SW480 (cell line): ENCODE measurements around the gene MAGEA11.
"Not testable (repeated sequence)": the region's sequence is repeated elsewhere in the genome, so short reads cannot be mapped to it uniquely, and the experiment has no call there.

Source experiments
- DNase-seq: peaks from one replicate; pipeline ENCODE4 v3.0.0-alpha.2; 2016; ENCODE audit warnings: low spot score

Gene MAGEA11

DNA sequence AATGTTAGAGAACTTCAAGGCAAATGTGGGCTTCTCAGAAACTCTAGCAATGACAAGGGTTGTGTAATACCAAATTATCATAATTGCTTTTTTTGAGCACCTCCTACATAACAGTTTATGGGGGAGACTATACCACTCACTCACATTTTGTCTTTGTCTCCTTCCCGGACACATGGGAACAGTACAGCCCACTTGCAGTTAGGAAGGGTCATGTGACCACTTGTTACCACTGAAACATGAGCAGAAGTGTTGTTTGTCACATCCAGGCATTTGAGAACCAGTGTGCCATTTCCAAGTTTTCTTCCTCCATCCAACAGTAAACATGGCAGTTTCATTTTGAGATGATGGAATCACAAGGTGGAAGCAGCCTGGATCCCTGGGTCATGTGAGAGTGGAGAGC lies 6.9 kb downstream of the MAGEA11 start:
- DNase-seq, result no peak

DNA sequence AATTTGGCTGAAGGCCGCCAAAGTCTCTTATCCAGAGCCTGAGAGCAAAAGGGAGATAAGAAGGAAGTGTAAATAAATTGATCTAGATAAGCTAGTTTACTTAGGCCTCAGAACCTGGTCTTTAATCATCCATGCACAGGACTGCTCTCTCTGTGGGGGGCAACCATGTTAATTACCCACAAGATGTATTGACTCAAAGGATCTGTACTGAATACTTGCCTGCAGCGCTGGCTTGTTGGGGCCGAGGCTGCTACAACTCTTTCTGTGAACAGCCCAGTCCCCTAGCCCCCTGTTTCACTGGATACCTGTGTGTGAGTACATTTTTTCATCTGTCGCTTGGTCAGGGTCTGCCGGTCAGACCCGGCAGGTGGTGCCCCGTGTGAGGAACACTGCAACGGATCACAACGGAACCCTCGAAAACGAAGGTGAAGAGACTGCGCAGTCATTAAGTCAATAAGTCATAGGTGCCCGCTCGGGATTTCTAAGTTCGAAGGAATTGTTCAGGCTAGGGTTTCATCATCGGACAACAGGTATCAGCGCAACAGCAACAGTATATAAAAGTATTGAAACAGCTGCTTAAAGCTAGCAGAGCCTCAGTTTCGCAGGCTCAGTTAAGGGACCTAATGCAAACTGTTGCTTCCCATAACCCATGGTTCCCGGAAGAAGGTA lies 8.3 kb downstream of the MAGEA11 start:
- DNase-seq, result no peak

DNA sequence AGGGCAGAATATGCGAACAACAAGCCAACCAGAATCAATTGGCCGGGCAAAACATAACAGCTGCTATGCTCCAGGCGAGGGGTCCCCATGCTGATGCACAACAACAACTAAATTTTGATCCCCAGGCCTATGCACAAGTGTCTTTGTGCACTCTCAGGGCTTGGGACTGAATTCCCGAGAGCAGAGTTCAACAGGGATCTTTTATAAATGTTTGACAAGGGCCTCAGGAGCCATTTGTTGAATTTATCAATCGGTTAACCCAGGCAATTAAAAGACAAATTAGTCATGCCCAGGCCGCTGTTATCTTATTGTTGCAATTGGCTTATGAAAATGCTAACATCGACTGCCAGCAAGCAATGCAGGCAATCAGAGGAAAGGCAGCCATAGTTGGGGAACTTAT lies 9.4 kb downstream of the MAGEA11 start:
- DNase-seq, result not testable (repeated sequence)

GRCh38 chrX:149721778-149722177 lies 9.9 kb downstream of the MAGEA11 start:
- DNase-seq, result no peak

- not testable (repeated sequence) for DNase-seq
Measured at GRCh38 chrX:149723583-149724118, 11.8 kb downstream of the MAGEA11 start.

DNA sequence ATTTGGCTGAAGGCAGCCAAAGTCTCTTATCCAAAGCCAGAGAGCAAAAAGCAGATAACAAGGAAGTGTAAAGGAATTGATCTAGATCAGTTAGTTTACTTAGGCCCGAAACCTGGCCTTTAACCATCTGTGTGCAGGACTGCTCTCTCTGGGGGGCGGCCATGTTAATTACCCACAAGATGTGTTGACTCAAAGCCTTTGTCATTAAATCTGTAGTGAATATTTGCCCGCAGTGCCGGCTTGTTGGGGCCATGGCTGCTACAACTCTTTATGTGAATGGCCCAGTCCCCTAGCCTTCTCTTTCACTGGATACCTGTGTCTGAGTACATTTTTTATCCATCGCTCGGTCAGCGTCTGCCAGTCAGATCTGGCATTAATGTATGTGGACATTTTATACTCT lies 15.4 kb downstream of the MAGEA11 start:
- DNase-seq, result not testable (repeated sequence)

- DNase-seq, result not testable (repeated sequence)
Measured at GRCh38 chrX:149742269-149742668, 30.4 kb downstream of the MAGEA11 start.

GRCh38 chrX:149746390-149747007 lies 34.6 kb downstream of the MAGEA11 start:
- not testable (repeated sequence) for DNase-seq

- no peak for DNase-seq
Measured at GRCh38 chrX:149757206-149758067, 45.6 kb downstream of the MAGEA11 start.

GRCh38 chrX:149758068-149758714 lies 46.3 kb downstream of the MAGEA11 start:
- no peak for DNase-seq

- not testable (repeated sequence) for DNase-seq
Measured at GRCh38 chrX:149758715-149759078, 46.8 kb downstream of the MAGEA11 start.

GRCh38 chrX:149759824-149760223 lies 48.0 kb downstream of the MAGEA11 start:
- no peak for DNase-seq

- DNase-seq, result no peak
Measured at GRCh38 chrX:149760965-149761364, 49.1 kb downstream of the MAGEA11 start.

GRCh38 chrX:149761858-149762674 lies 50.2 kb downstream of the MAGEA11 start:
- DNase-seq, result not testable (repeated sequence)

GRCh38 chrX:149762696-149763614 lies 51.1 kb downstream of the MAGEA11 start:
- no peak for DNase-seq
